Heart right ventricle (tissue), 16 donors: Measurements from ENCODE around the gene AGBL1. TPM values are rescaled to one million over a fixed set of nuclear protein-coding genes. Genes with fewer than 3 reads are reported as not detected.

ENCODE experiments used
- ATAC-seq, 8 donors: fragments of 200-7000 bp; cut with Tn5 transposase; one replicate each; pipeline ENCODE4 v1.9.1; 2020; ENCODE audit warnings: mild to moderate bottlenecking in 8 of 8, moderate library complexity in 8 of 8, moderate number of reproducible peaks in 1 of 8
- DNase-seq, 2 donors: peaks; one replicate each; pipeline ENCODE4 v3.0.0-alpha.2; 2020
- H3K27ac ChIP-seq, 10 donors: fragments of 200-600 bp; sonication (generic) in 2 of 10; one replicate each; pipeline versions ENCODE4 v1.5.0 to v1.8.0; 2020 to 2022; ENCODE audit warnings: mild to moderate bottlenecking in 3 of 10
- H3K27me3 ChIP-seq, 7 donors: fragments of 200-600 bp; one replicate each; pipeline ENCODE4 v1.8.0; 2021 to 2022; ENCODE audit warnings: mild to moderate bottlenecking in 2 of 7
- H3K36me3 ChIP-seq, 9 donors: fragments of 200-600 bp; sonication (generic) in 1 of 9; one replicate each; pipeline versions ENCODE4 v1.5.0 to v1.8.0; 2020 to 2022; ENCODE audit warnings: mild to moderate bottlenecking in 2 of 9
- H3K4me1 ChIP-seq, 9 donors: fragments of 200-600 bp; sonication (generic) in 1 of 9; one replicate each; pipeline versions ENCODE4 v1.5.0 to v1.8.0; 2020 to 2022; ENCODE audit warnings: mild to moderate bottlenecking in 4 of 9
- H3K4me3 ChIP-seq, 10 donors: fragments of 200-600 bp; sonication (generic) in 2 of 10; one replicate each; pipeline versions ENCODE4 v1.5.0 to v1.8.0; 2020 to 2022; ENCODE audit warnings: mild to moderate bottlenecking in 7 of 10, moderate library complexity in 2 of 10
- H3K9me3 ChIP-seq, 11 donors: fragments of 200-600 bp in 10 of 11; sonication (generic) in 2 of 11; one replicate each; pipeline versions ENCODE4 v1.5.0 to v1.8.0; 2013 to 2022; ENCODE audit warnings: mild to moderate bottlenecking in 2 of 11, control low read depth in 1 of 11, moderate library complexity in 1 of 11
- CTCF ChIP-seq, 9 donors: fragments of 200-600 bp; sonication (generic) in 2 of 9; IDR thresholded peaks; one replicate each; pipeline versions ENCODE4 v1.5.0 to v1.8.0; 2021 to 2022; ENCODE audit warnings: antibody characterized with exemption in 9 of 9, mild to moderate bottlenecking in 5 of 9, moderate library complexity in 1 of 9
- WGBS, 2 donors: extraction: QIAGEN DNeasy Blood & Tissue Kit; methylation state at CpG; one replicate each; pipeline ENCODE4 v1.1.7; 2013; ENCODE audit warnings: inconsistent platforms in 1 of 2; 5-methylcytosine and 5-hydroxymethylcytosine counted together
- intact Hi-C, 10 donors: fragments of 100-400 bp; cut with DNase I; formaldehyde crosslinking; loops; one replicate each; pipeline versions ENCODE4 v1.11.1 to v1.14.2; 2022
- polyA plus RNA-seq, 2 donors: library from polyadenylated mRNA; stranded (reverse); fragments of 200-250 nt; gene quantifications; one replicate each; pipeline ENCODE4 v1.2.3, GENCODE V29; 2013
- total RNA-seq, 10 donors: library from RNA; stranded (reverse); fragmentation: NEBNext Ultra II Directional in 3 of 10; extraction: Animal tissue kit (Norgen Biotek cat#: 25700) in 3 of 10; gene quantifications; one replicate each; pipeline versions ENCODE4 v1.2.1 to v1.2.4, GENCODE V29; 2021 to 2023
- donor health status: Arrhythmogenic right ventricular cardiomyopathy.
- donor health status: ischemic (EF 13 %, LVEDD 7.1; RV severe dilation, severe dysfunction).
- donor health status: healthy with polysubstance abuse.
- donor health status: DM: no; HTN: yes; CAD: no.
- donor health status: DM: no; HTN: no; CAD: no.
- donor health status: ischemic (EF 25% LVEDD 6.9; RV normal size, moderate dysfunction).
- donor health status: ischemic (EF 25% LVEDD 5.7; RV mildly dilated, moderate dysfunction).
- donor health status: healthy.
- donor health status: DM: yes; HTN: yes; CAD: no.
- donor health status: Ischemic cardiomyopathy.
- donor health status: ischemic (EF 35%, LVEDD 5.7; RV mildly dilated, moderate dysfunction).
- donor health status: nonischemic (EF 11% LVEDD 7.7; RV severe dilation, severe dysfunction).
- donor health status: DM: yes; HTN: yes; CAD: no.
- donor health status: PGD.
- donor health status: ischemic (EF 29% LVEDD 5.4; RV normal size, mild dysfunction).
- donor health status: nonischemic (EF 23%, LVEDD 6.1; RV moderate dilation, normal function).

Gene AGBL1
- total and polyA plus RNA-seq, 12 donors = 0.02 to 0.13 (median 0.09) TPM; not detected in 7

GRCh38 chr15:86802244-86802643, 722.6 kb downstream of the AGBL1 start:
- no peak for TF ChIP-seq CTCF (IDR thresholded peaks at IDR 0.05)
- Histone ChIP-seq H3K4me3 (no peak overlapping the region), H3K27ac (no peak overlapping the region), H3K9me3 (peaks cover 0 to 3% (median 0%) of the 10 kb centered on the region in 11 donors), H3K36me3 (no peaks in the 10 kb centered on the region), H3K4me1 (no peaks in the 10 kb centered on the region), H3K27me3 (no peaks in the 10 kb centered on the region)
- intact Hi-C loops = no loop called here
- 88 to 92% methylated on average over 3 of the region's 3 CpGs for WGBS, 2 donors
- ATAC-seq = no peak
- DNase-seq = no peak

GRCh38 chr15:86804406-86804805, 724.7 kb downstream of the AGBL1 start:
- H3K9me3 ChIP-seq = peaks cover 0 to 3% (median 0%) of the 10 kb centered on the region in 11 donors
- no peaks in the 10 kb centered on the region for H3K4me1 ChIP-seq
- 93 to 95% methylated on average over 2 of the region's 2 CpGs for WGBS, 2 donors
- DNase-seq (no peak), ATAC-seq (no peak)
- intact Hi-C loops = no loop called here
- H3K4me3 ChIP-seq = no peak overlapping the region
- no peaks in the 10 kb centered on the region for H3K27me3 ChIP-seq
- no peaks in the 10 kb centered on the region for H3K36me3 ChIP-seq
- no peak overlapping the region for H3K27ac ChIP-seq
- TF ChIP-seq CTCF (IDR thresholded peaks at IDR 0.05) = no peak

DNA sequence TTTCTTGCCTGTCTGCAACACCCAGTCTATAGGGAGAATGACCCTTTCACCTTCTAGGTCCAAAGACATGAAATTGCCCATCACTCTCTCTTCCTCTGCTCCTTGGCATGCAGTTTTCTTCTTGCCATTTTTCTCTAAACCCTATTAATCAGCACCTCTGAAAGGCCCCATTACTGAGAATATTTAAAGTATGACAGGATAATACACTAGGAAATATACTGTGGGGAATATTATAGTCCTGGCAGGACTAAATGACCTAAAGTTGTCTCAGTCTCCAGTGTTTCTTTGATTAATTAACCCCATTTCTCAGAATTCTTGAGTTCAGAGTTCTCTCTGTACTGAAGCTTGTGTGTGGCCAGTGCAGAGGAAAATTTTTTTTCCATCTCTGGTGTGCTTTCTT, 730.7 kb downstream of the AGBL1 start:
- TF ChIP-seq CTCF (IDR thresholded peaks at IDR 0.05) = no peak
- intact Hi-C loops = no loop called here

GRCh38 chr15:86813892-86814291, 734.2 kb downstream of the AGBL1 start:
- Histone ChIP-seq H3K27ac (no peak overlapping the region), H3K27me3 (no peaks in the 10 kb centered on the region), H3K4me3 (no peak overlapping the region), H3K36me3 (no peaks in the 10 kb centered on the region), H3K9me3 (no peaks in the 10 kb centered on the region), H3K4me1 (no peaks in the 10 kb centered on the region)
- DNase-seq (no peak), ATAC-seq (no peak)
- TF ChIP-seq CTCF (IDR thresholded peaks at IDR 0.05) = no peak
- intact Hi-C loops = no loop called here
- WGBS, 2 donors = 93 to 97% methylated on average over 7 of the region's 7 CpGs

More for the DNA sequence above, 730.7 kb downstream of the AGBL1 start:
- Histone ChIP-seq H3K27ac (no peak overlapping the region), H3K9me3 (peaks cover 0 to 3% (median 0%) of the 10 kb centered on the region in 11 donors), H3K27me3 (no peaks in the 10 kb centered on the region), H3K36me3 (no peaks in the 10 kb centered on the region), H3K4me1 (no peaks in the 10 kb centered on the region), H3K4me3 (no peak overlapping the region)
- DNase-seq = no peak
- no peak for ATAC-seq
